H9 (cell line): Measurements from ENCODE around the gene RITA1. TPM values are rescaled to one million over a fixed set of nuclear protein-coding genes. Genes with fewer than 3 reads are reported as not detected.

Experiments
- DNase-seq: peaks from one replicate; pipeline ENCODE4 v3.0.0-alpha.2; 2017
- H2AFZ ChIP-seq: one replicate; pipeline ENCODE4 v1.6.1; 2013; ENCODE audit warnings: mild to moderate bottlenecking, low read length, control low read depth, moderate library complexity
- H2AK5ac ChIP-seq: 2 replicates; pipeline ENCODE4 v1.6.1; 2013; ENCODE audit warnings: low read length, control low read depth, mixed read lengths; ENCODE audit not compliant: insufficient read length
- H2BK120ac ChIP-seq: one replicate; pipeline ENCODE4 v1.6.1; 2013; ENCODE audit warnings: low read depth, mild to moderate bottlenecking, low read length, control low read depth, inconsistent platforms; ENCODE audit not compliant: poor library complexity, severe bottlenecking
- H2BK12ac ChIP-seq: 2 replicates; pipeline ENCODE4 v1.6.1; 2013; ENCODE audit warnings: low read length, control low read depth, mixed read lengths, low read depth; ENCODE audit not compliant: insufficient read length
- H2BK15ac ChIP-seq: 2 replicates; pipeline ENCODE4 v1.6.1; 2013; ENCODE audit warnings: low read depth, low read length, control low read depth
- H2BK20ac ChIP-seq: one replicate; pipeline ENCODE4 v1.6.1; 2013; ENCODE audit warnings: low read depth, mild to moderate bottlenecking, low read length, control low read depth, inconsistent platforms; ENCODE audit not compliant: poor library complexity, severe bottlenecking
- H2BK5ac ChIP-seq: 2 replicates; pipeline ENCODE4 v1.6.1; 2013; ENCODE audit warnings: low read length, control low read depth, mixed read lengths; ENCODE audit not compliant: insufficient read length
- H3K14ac ChIP-seq: 2 replicates; pipeline ENCODE4 v1.6.1; 2013; ENCODE audit warnings: low read length, control low read depth; ENCODE audit not compliant: insufficient read depth
- H3K18ac ChIP-seq: 2 replicates; pipeline ENCODE4 v1.6.1; 2013; ENCODE audit warnings: low read depth, mild to moderate bottlenecking, mixed read lengths, low read length, control low read depth; ENCODE audit not compliant: insufficient read length
- H3K23ac ChIP-seq: 2 replicates; pipeline ENCODE4 v1.6.1; 2013; ENCODE audit warnings: low read length, control low read depth, mixed read lengths, low read depth; ENCODE audit not compliant: insufficient read length
- H3K23me2 ChIP-seq: 2 replicates; pipeline ENCODE4 v1.6.1; 2013; ENCODE audit warnings: low read depth, mild to moderate bottlenecking, mixed read lengths, low read length, control low read depth; ENCODE audit not compliant: insufficient read length, poor library complexity, severe bottlenecking
- H3K27ac ChIP-seq: 2 replicates; pipeline ENCODE4 v1.5.1; 2013; ENCODE audit warnings: low read length, control low read depth, mixed read lengths, low read depth; ENCODE audit not compliant: insufficient read length
- H3K27me3 ChIP-seq: 2 replicates; pipeline ENCODE4 v1.6.1; 2013; ENCODE audit warnings: low read length, control low read depth, inconsistent platforms; ENCODE audit not compliant: insufficient read depth
- H3K4ac ChIP-seq: 2 replicates; pipeline ENCODE4 v1.6.1; 2013; ENCODE audit warnings: low read depth, mild to moderate bottlenecking, control low read depth, inconsistent platforms, low read length, moderate library complexity
- H3K4me1 ChIP-seq: 2 replicates; pipeline ENCODE4 v1.6.1; 2013; ENCODE audit warnings: low read length, control low read depth, inconsistent platforms; ENCODE audit not compliant: insufficient read depth
- H3K4me2 ChIP-seq: 2 replicates; pipeline ENCODE4 v1.6.1; 2013; ENCODE audit warnings: low read length, control low read depth, mixed read lengths; ENCODE audit not compliant: insufficient read length, insufficient read depth
- H3K56ac ChIP-seq: 2 replicates; pipeline ENCODE4 v1.6.1; 2013; ENCODE audit warnings: low read depth, mild to moderate bottlenecking, mixed read lengths, low read length, control low read depth; ENCODE audit not compliant: insufficient read length
- H3K79me1 ChIP-seq: 2 replicates; pipeline ENCODE4 v1.6.1; 2013; ENCODE audit warnings: low read depth, mild to moderate bottlenecking, moderate library complexity, low read length, control low read depth, inconsistent platforms; ENCODE audit not compliant: insufficient read depth, poor library complexity, severe bottlenecking
- H3K79me2 ChIP-seq: 2 replicates; pipeline ENCODE4 v1.6.1; 2013; ENCODE audit warnings: low read length, control low read depth, inconsistent platforms; ENCODE audit not compliant: insufficient read depth
- H3K9ac ChIP-seq: 2 replicates; pipeline ENCODE4 v1.6.1; 2013; ENCODE audit warnings: low read length, control low read depth, mixed read lengths; ENCODE audit not compliant: insufficient read length; ENCODE audit errors: extremely low read depth
- H3K9me3 ChIP-seq: one replicate; pipeline ENCODE4 v1.6.1; 2013; ENCODE audit warnings: low read depth, low read length, inconsistent platforms; ENCODE audit not compliant: control insufficient read depth
- H3T11ph ChIP-seq: one replicate; pipeline ENCODE4 v1.6.1; 2013; ENCODE audit warnings: mild to moderate bottlenecking, low read length, control low read depth, inconsistent platforms
- H4K20me1 ChIP-seq: one replicate; pipeline ENCODE4 v1.6.1; 2013; ENCODE audit not compliant: control insufficient read depth, insufficient read length, insufficient read depth
- H4K5ac ChIP-seq: 2 replicates; pipeline ENCODE4 v1.6.1; 2013; ENCODE audit warnings: low read depth, mild to moderate bottlenecking, mixed read lengths, low read length, control low read depth; ENCODE audit not compliant: insufficient read length
- H4K8ac ChIP-seq: replicated peaks from 2 replicates; pipeline ENCODE4 v1.6.1; 2013; ENCODE audit warnings: low read length, control low read depth, mixed read lengths, low read depth; ENCODE audit not compliant: insufficient read length
- H4K91ac ChIP-seq: 2 replicates; pipeline ENCODE4 v1.6.1; 2013; ENCODE audit warnings: low read depth, mild to moderate bottlenecking, moderate library complexity, mixed read lengths, low read length, control low read depth; ENCODE audit not compliant: insufficient read length
- H3K27ac Mint-ChIP-seq, 3 experiments: 2 replicates in 2 of 3; 3 replicates in 1 of 3; pipeline ENCODE4 v1.8.0; 2020 to 2021; ENCODE audit warnings: mixed read lengths in 3 of 3, mild to moderate bottlenecking in 1 of 3, moderate library complexity in 1 of 3
- H3K27me3 Mint-ChIP-seq: 2 replicates; pipeline ENCODE4 v1.8.0; 2021; ENCODE audit warnings: low read depth, mild to moderate bottlenecking, moderate library complexity, mixed read lengths
- H3K36me3 Mint-ChIP-seq, 3 experiments: 2 replicates in 2 of 3; 3 replicates in 1 of 3; pipeline ENCODE4 v1.8.0; 2020 to 2021; ENCODE audit warnings: low read depth in 3 of 3, mixed read lengths in 3 of 3; ENCODE audit not compliant: insufficient read depth in 1 of 3
- H3K4me1 Mint-ChIP-seq, 2 experiments: 2 replicates each; pipeline ENCODE4 v1.8.0; 2020; ENCODE audit warnings: mixed read lengths in 2 of 2
- H3K4me3 Mint-ChIP-seq, 2 experiments: 2 replicates in 1 of 2; 3 replicates in 1 of 2; pipeline ENCODE4 v1.8.0; 2020 to 2021; ENCODE audit warnings: mild to moderate bottlenecking in 2 of 2, mixed read lengths in 2 of 2, moderate library complexity in 1 of 2
- H3K9me3 Mint-ChIP-seq, 2 experiments: 2 replicates in 1 of 2; 3 replicates in 1 of 2; pipeline ENCODE4 v1.8.0; 2020; ENCODE audit warnings: mild to moderate bottlenecking in 2 of 2, mixed read lengths in 2 of 2, moderate library complexity in 1 of 2
- WGBS: extraction: QIAGEN DNeasy Blood & Tissue Kit; methylation state at CpG from one replicate; pipeline ENCODE4 v1.1.7; 2013; ENCODE audit warnings: missing lambda C conversion rate, low lambda C conversion rate, mixed read lengths; ENCODE audit not compliant: insufficient read length; ENCODE audit errors: extremely low coverage; 5-methylcytosine and 5-hydroxymethylcytosine counted together
- total RNA-seq: library from RNA; stranded (reverse); gene quantifications from 2 replicates; pipeline ENCODE4 v1.2.1, GENCODE V29; 2021
- TF ChIP-seq, protein P1 (sequence below): fragments of 200-600 bp; sonication (generic); conservative IDR thresholded peaks from 3 replicates; pipeline ENCODE4 v1.8.0; 2021; ENCODE audit warnings: antibody characterized with exemption, mild to moderate bottlenecking

RITA1 gene
- total RNA-seq, 1 experiment from 2014 or later = 26.1 TPM

DNA sequence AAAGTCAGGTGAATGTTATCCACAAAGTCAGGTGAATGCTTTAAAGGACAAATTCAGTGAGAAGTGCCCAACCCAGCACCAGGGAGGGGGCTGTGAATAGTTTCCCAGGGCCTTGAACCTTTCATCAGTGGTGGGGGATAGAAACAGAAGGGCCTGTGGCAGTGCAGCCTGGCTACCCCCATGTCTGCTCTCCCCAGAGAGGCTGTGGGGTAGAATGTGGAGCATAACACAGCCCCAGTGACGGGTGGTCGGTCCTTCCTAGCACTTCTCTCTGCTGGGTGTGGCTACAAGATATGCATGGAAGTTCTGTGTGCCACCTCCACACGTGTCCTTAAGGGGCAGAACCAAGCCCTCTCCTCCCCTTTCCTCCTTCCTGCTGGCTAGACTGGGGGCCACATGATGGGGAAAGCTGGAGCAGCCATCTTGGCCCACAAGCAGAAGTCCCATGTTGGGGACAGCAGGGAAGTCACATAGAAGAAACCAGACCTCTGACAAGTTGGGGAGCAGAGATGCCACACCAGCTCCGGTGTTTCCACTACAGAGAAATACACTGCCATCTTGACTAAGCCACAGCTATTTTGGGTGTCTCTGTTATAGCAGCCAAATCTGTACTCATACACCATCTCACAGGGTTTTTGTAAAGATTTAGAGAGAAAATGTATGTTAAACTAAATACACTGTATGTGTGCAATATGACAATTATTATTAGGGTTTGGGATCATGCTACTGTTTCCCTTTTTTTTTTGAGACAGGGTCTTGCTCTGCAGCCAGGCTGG lies 17.0 kb downstream of the RITA1 start:
- no CpG with 5 or more reads among the region's 4 CpGs for WGBS
- H4K91ac ChIP-seq = no peak overlapping the region
- no peak overlapping the region for H4K5ac ChIP-seq
- no peak overlapping the region for H3K14ac ChIP-seq
- no peak overlapping the region for H2BK5ac ChIP-seq
- H3K36me3 Mint-ChIP-seq = peaks cover 2 to 9% (median 6%) of the 10 kb centered on the region in 3 experiments; a peak in 6 of 7 replicates
- H4K8ac ChIP-seq = no peak overlapping the region
- no peaks in the 10 kb centered on the region for H3K9me3 ChIP-seq
- no peaks in the 10 kb centered on the region for H3K79me2 ChIP-seq
- H3K18ac ChIP-seq = no peak overlapping the region
- no peaks in the 10 kb centered on the region; the same call in 1 of the 2 replicates for H3K27me3 Mint-ChIP-seq
- H2AK5ac ChIP-seq = no peak overlapping the region
- H2BK20ac ChIP-seq = no peak overlapping the region
- H3K23ac ChIP-seq = no peak overlapping the region
- peaks cover 3 to 4% of the 10 kb centered on the region in 2 experiments; a peak in 2 of 4 replicates for H3K4me1 Mint-ChIP-seq
- TF ChIP-seq, protein P1, sequence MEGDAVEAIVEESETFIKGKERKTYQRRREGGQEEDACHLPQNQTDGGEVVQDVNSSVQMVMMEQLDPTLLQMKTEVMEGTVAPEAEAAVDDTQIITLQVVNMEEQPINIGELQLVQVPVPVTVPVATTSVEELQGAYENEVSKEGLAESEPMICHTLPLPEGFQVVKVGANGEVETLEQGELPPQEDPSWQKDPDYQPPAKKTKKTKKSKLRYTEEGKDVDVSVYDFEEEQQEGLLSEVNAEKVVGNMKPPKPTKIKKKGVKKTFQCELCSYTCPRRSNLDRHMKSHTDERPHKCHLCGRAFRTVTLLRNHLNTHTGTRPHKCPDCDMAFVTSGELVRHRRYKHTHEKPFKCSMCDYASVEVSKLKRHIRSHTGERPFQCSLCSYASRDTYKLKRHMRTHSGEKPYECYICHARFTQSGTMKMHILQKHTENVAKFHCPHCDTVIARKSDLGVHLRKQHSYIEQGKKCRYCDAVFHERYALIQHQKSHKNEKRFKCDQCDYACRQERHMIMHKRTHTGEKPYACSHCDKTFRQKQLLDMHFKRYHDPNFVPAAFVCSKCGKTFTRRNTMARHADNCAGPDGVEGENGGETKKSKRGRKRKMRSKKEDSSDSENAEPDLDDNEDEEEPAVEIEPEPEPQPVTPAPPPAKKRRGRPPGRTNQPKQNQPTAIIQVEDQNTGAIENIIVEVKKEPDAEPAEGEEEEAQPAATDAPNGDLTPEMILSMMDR = no peak
- H3K9ac ChIP-seq = no peak overlapping the region
- no peak overlapping the region for H3K4me3 Mint-ChIP-seq
- H3K27ac Mint-ChIP-seq = no peak overlapping the region
- no peaks in the 10 kb centered on the region for H3K4me1 ChIP-seq
- H3K27ac ChIP-seq = no peak overlapping the region
- H3K79me1 ChIP-seq = no peaks in the 10 kb centered on the region
- H3K4me2 ChIP-seq = no peak overlapping the region
- H2BK15ac ChIP-seq = no peak overlapping the region
- no peaks in the 10 kb centered on the region for H4K20me1 ChIP-seq
- no peak overlapping the region for H2AFZ ChIP-seq
- H3K56ac ChIP-seq = no peak overlapping the region
- H2BK120ac ChIP-seq = no peak overlapping the region
- no peak overlapping the region for H3K4ac ChIP-seq
- no peak for DNase-seq
- no peak overlapping the region for H3T11ph ChIP-seq
- no peaks in the 10 kb centered on the region for H3K27me3 ChIP-seq
- no peaks in the 10 kb centered on the region for H3K23me2 ChIP-seq
- H2BK12ac ChIP-seq = no peak overlapping the region
- peaks cover 0 to 6% of the 10 kb centered on the region in 2 experiments; a peak in 1 of 5 replicates for H3K9me3 Mint-ChIP-seq
